Endothelial cell (in vitro differentiated cells): Measurements from ENCODE around the gene CHRNA7. TPM values are rescaled to one million over a fixed set of nuclear protein-coding genes. Genes with fewer than 3 reads are reported as not detected.
"Not testable (repeated sequence)": the region's sequence is repeated elsewhere in the genome, so short reads cannot be mapped to it uniquely, and the experiment has no call there.

Source experiments
- DNase-seq: peaks from one replicate; pipeline ENCODE4 v3.0.0; 2021; ENCODE audit warnings: low spot score
- H3K27ac Mint-ChIP-seq: one replicate; pipeline ENCODE4 v1.8.0; 2021; ENCODE audit warnings: mixed read lengths, inconsistent platforms; ENCODE audit not compliant: unreplicated experiment
- H3K27me3 Mint-ChIP-seq: one replicate; pipeline ENCODE4 v1.8.0; 2021; ENCODE audit warnings: mild to moderate bottlenecking, moderate library complexity, mixed read lengths, inconsistent platforms; ENCODE audit not compliant: unreplicated experiment
- H3K36me3 Mint-ChIP-seq: one replicate; pipeline ENCODE4 v1.8.0; 2021; ENCODE audit warnings: mild to moderate bottlenecking, low read depth, mixed read lengths, inconsistent platforms; ENCODE audit not compliant: unreplicated experiment
- H3K4me1 Mint-ChIP-seq: one replicate; pipeline ENCODE4 v1.8.0; 2021; ENCODE audit warnings: mild to moderate bottlenecking, mixed read lengths, inconsistent platforms; ENCODE audit not compliant: unreplicated experiment
- H3K4me3 Mint-ChIP-seq: one replicate; pipeline ENCODE4 v1.8.0; 2021; ENCODE audit warnings: mild to moderate bottlenecking, mixed read lengths, inconsistent platforms; ENCODE audit not compliant: unreplicated experiment
- H3K9me3 Mint-ChIP-seq: one replicate; pipeline ENCODE4 v1.8.0; 2021; ENCODE audit warnings: mixed read lengths, inconsistent platforms; ENCODE audit not compliant: unreplicated experiment
- total RNA-seq: library from RNA; stranded (reverse); fragmentation: NEBNext Ultra II Directional; extraction: Animal tissue kit (Norgen Biotek cat#: 25700); gene quantifications from one replicate; pipeline ENCODE4 v1.2.1, GENCODE V29; 2021; ENCODE audit not compliant: unreplicated experiment
- TF ChIP-seq, protein P1 (sequence below): fragments of 200-600 bp; sonication (generic); IDR thresholded peaks from one replicate; pipeline ENCODE4 v1.5.0; 2021; ENCODE audit warnings: antibody characterized with exemption; ENCODE audit not compliant: unreplicated experiment

Gene CHRNA7
- total RNA-seq, 1 donor from 2014 or later: 2.3 TPM

DNA sequence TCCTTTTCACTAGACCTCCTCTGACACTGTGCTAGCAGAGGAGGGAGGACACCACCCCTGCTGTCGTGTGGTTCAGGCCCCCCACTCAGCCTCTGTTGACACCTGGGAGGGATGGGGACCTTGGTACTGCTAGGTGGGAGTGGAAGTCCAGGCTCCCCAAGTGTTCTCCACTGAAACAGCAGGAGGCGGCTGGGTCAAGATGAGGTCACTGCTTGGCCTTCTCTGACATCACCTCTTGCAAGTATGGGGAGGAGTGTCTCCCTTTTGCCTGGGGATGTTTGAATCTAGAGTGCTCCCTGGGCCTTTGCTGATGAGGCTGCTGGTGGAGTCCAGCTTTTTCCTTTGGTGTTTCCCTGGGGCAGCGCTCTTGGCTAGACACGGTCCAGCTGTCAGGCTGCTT lies 101.5 kb downstream of the CHRNA7 start:
- Mint-ChIP-seq H3K27me3 (no peaks in the 10 kb centered on the region), H3K9me3 (no peaks in the 10 kb centered on the region), H3K36me3 (no peaks in the 10 kb centered on the region), H3K27ac (no peak overlapping the region), H3K4me3 (no peak overlapping the region), H3K4me1 (no peaks in the 10 kb centered on the region)
- TF ChIP-seq, protein P1, sequence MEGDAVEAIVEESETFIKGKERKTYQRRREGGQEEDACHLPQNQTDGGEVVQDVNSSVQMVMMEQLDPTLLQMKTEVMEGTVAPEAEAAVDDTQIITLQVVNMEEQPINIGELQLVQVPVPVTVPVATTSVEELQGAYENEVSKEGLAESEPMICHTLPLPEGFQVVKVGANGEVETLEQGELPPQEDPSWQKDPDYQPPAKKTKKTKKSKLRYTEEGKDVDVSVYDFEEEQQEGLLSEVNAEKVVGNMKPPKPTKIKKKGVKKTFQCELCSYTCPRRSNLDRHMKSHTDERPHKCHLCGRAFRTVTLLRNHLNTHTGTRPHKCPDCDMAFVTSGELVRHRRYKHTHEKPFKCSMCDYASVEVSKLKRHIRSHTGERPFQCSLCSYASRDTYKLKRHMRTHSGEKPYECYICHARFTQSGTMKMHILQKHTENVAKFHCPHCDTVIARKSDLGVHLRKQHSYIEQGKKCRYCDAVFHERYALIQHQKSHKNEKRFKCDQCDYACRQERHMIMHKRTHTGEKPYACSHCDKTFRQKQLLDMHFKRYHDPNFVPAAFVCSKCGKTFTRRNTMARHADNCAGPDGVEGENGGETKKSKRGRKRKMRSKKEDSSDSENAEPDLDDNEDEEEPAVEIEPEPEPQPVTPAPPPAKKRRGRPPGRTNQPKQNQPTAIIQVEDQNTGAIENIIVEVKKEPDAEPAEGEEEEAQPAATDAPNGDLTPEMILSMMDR: no peak
- DNase-seq: no peak

GRCh38 chr15:32132859-32133258 lies 102.5 kb downstream of the CHRNA7 start:
- H3K9me3 Mint-ChIP-seq: no peaks in the 10 kb centered on the region
- H3K36me3 Mint-ChIP-seq: no peaks in the 10 kb centered on the region
- no peaks in the 10 kb centered on the region for H3K4me1 Mint-ChIP-seq
- TF ChIP-seq, protein P1: no peak
- no peak overlapping the region for H3K4me3 Mint-ChIP-seq
- no peak for DNase-seq
- no peak overlapping the region for H3K27ac Mint-ChIP-seq
- no peaks in the 10 kb centered on the region for H3K27me3 Mint-ChIP-seq

DNA sequence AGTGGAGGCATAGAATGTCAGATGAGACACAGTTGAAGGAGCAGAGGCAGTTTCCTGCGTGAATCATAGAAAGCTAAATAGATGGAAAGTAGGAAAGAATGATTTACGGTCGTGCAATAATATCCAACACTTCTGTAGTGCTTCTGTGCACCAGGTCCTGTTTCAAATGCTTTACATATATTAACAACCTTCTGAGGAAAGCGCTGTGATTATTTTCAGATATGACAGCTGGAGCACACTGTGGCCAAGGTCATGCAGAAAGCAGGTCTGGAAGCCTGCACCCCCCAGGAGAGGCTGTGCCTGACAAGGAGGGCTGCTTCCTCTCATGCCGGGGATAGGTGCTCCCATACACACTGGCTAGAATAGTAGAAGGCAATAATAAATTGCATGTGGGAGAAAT lies 104.5 kb downstream of the CHRNA7 start:
- Mint-ChIP-seq H3K4me1 (no peaks in the 10 kb centered on the region), H3K4me3 (no peak overlapping the region), H3K27ac (no peak overlapping the region), H3K27me3 (no peaks in the 10 kb centered on the region), H3K36me3 (no peaks in the 10 kb centered on the region), H3K9me3 (no peaks in the 10 kb centered on the region)
- DNase-seq: no peak
- TF ChIP-seq, protein P1: no peak

DNA sequence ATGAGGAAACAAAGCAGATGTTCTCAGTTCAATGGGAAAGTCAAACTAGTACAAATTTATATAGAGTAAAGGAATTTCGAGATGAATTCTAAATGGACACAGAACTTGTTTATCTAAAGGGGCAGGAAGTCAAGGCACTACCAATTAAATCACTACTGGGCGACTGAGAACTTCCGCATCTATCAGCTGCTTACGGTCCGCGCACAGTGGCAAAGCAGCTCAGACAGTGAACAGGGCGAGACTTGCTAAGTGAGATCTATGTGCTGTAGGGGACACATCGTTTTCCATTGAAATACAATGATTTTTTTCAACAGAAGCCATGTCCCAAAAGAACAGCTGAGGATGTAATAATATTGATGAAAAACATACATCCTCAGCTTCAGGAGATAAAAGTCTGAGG lies 105.0 kb downstream of the CHRNA7 start:
- H3K4me1 Mint-ChIP-seq: no peaks in the 10 kb centered on the region
- DNase-seq: no peak
- no peak overlapping the region for H3K4me3 Mint-ChIP-seq
- no peaks in the 10 kb centered on the region for H3K9me3 Mint-ChIP-seq
- no peaks in the 10 kb centered on the region for H3K27me3 Mint-ChIP-seq
- no peaks in the 10 kb centered on the region for H3K36me3 Mint-ChIP-seq
- TF ChIP-seq, protein P1: no peak
- no peak overlapping the region for H3K27ac Mint-ChIP-seq

GRCh38 chr15:32145512-32145911 lies 115.2 kb downstream of the CHRNA7 start:
- not testable (repeated sequence) for H3K4me1 Mint-ChIP-seq, H3K9me3 Mint-ChIP-seq, H3K36me3 Mint-ChIP-seq, H3K27me3 Mint-ChIP-seq, H3K4me3 Mint-ChIP-seq, DNase-seq, H3K27ac Mint-ChIP-seq
